H1 (cell line): Measurements from ENCODE around the gene CAPZB. TPM values are rescaled to one million over a fixed set of nuclear protein-coding genes. Genes with fewer than 3 reads are reported as not detected.

Experiments
- CTCF ChIA-PET: fragments of 300-600 bp; sonication (Branson Sonifier 250); formaldehyde crosslinking; loops from one replicate; lab custom pipeline; 2021; ENCODE audit not compliant: partially characterized antibody; lab: Charles Lee
- POLR2A ChIA-PET: fragments of 300-600 bp; sonication (Branson Sonifier 250); formaldehyde crosslinking; loops from one replicate; lab custom pipeline; 2021; ENCODE audit warnings: inconsistent platforms; ENCODE audit not compliant: partially characterized antibody; lab: Charles Lee
- DNase-seq, 2 experiments: peaks; one replicate each; pipeline versions ENCODE4 v3.0.0 to v3.0.0-alpha.2; 2010 to 2022; ENCODE audit warnings: low spot score in 2 of 2, low read depth in 1 of 2, mixed read lengths in 1 of 2
- FAIRE-seq: peaks from 2 replicates; lab custom pipeline; 2011; peaks lifted over from hg19 to GRCh38; lab: Jason Lieb, UNC
- H2AFZ ChIP-seq: 2 replicates; pipeline ENCODE4 v1.8.1; 2012; ENCODE audit warnings: low read length, inconsistent platforms
- H2AK5ac ChIP-seq: 2 replicates; pipeline ENCODE4 v1.6.1; 2013; ENCODE audit warnings: low read depth, low read length
- H2BK120ac ChIP-seq: replicated peaks from 2 replicates; pipeline ENCODE3; 2013; ENCODE audit warnings: low read depth, low read length, inconsistent platforms
- H2BK12ac ChIP-seq: 2 replicates; pipeline ENCODE4 v1.6.1; 2013; ENCODE audit warnings: low read depth, low read length
- H2BK15ac ChIP-seq: 2 replicates; pipeline ENCODE4 v1.6.1; 2013; ENCODE audit warnings: low read length
- H2BK20ac ChIP-seq: 2 replicates; pipeline ENCODE4 v1.6.1; 2013; ENCODE audit warnings: low read length
- H2BK5ac ChIP-seq: 2 replicates; pipeline ENCODE4 v1.6.1; 2013; ENCODE audit warnings: low read depth, low read length
- H3K14ac ChIP-seq: 2 replicates; pipeline ENCODE4 v1.6.1; 2013; ENCODE audit warnings: inconsistent platforms; ENCODE audit not compliant: insufficient read length
- H3K18ac ChIP-seq: 2 replicates; pipeline ENCODE4 v1.6.1; 2013; ENCODE audit warnings: low read length; ENCODE audit errors: extremely low read depth
- H3K23ac ChIP-seq: 2 replicates; pipeline ENCODE4 v1.6.1; 2013; ENCODE audit warnings: inconsistent platforms; ENCODE audit not compliant: insufficient read length
- H3K23me2 ChIP-seq: 2 replicates; pipeline ENCODE4 v1.6.1; 2013; ENCODE audit warnings: low read depth, low read length
- H3K27ac ChIP-seq: 2 replicates; pipeline ENCODE4 v1.6.1; 2011; ENCODE audit warnings: low read depth, low read length, inconsistent platforms
- H3K27me3 ChIP-seq, 4 experiments: replicated peaks in 1 of 4; 1 replicate in 1 of 4; 2 replicates in 3 of 4; pipeline versions ENCODE4 v1.6.1 to v1.8.1; 2011 to 2013; ENCODE audit warnings: low read length in 3 of 4, mild to moderate bottlenecking in 3 of 4, inconsistent platforms in 2 of 4, mixed read lengths in 2 of 4, moderate library complexity in 1 of 4; ENCODE audit not compliant: control insufficient read depth in 3 of 4, insufficient read depth in 3 of 4; ENCODE audit errors: extremely low read depth in 1 of 4
- H3K36me3 ChIP-seq, 4 experiments: 2 replicates each; pipeline versions ENCODE4 v1.6.1 to v1.8.1; 2011 to 2013; ENCODE audit warnings: mild to moderate bottlenecking in 4 of 4, low read length in 3 of 4, moderate library complexity in 2 of 4, control low read depth in 1 of 4, inconsistent platforms in 1 of 4; ENCODE audit not compliant: insufficient read depth in 4 of 4, control insufficient read depth in 2 of 4
- H3K4ac ChIP-seq: replicated peaks from 2 replicates; pipeline ENCODE3; 2013; ENCODE audit warnings: low read length, low read depth, mixed read lengths, inconsistent platforms; ENCODE audit not compliant: insufficient read length
- H3K4me1 ChIP-seq, 4 experiments: replicated peaks in 1 of 4; 1 replicate in 1 of 4; 2 replicates in 3 of 4; pipeline versions ENCODE4 v1.6.1 to v1.8.1; 2011 to 2013; ENCODE audit warnings: low read length in 3 of 4, inconsistent platforms in 2 of 4, mixed read lengths in 1 of 4; ENCODE audit not compliant: insufficient read depth in 4 of 4, control insufficient read depth in 3 of 4
- H3K4me2 ChIP-seq, 2 experiments: 2 replicates each; pipeline versions ENCODE4 v1.6.1 to v1.8.1; 2011 to 2013; ENCODE audit warnings: low read depth in 2 of 2, low read length in 2 of 2, control low read depth in 1 of 2, inconsistent platforms in 1 of 2, mild to moderate bottlenecking in 1 of 2; ENCODE audit not compliant: insufficient read depth in 1 of 2
- H3K4me3 ChIP-seq, 4 experiments: fragments of 200-600, 300-600 bp in 1 of 4; sonication (generic), shearing (Covaris generic), sonication (Bioruptor Twin) in 1 of 4; 2 replicates each; pipeline versions ENCODE4 v1.5.1 to v1.8.1; 2011 to 2016; ENCODE audit warnings: low read length in 4 of 4, low read depth in 3 of 4, control low read depth in 2 of 4, inconsistent platforms in 2 of 4, mild to moderate bottlenecking in 2 of 4, mixed read lengths in 1 of 4, moderate library complexity in 1 of 4; ENCODE audit not compliant: insufficient read depth in 2 of 4; ENCODE audit errors: extremely low read depth in 1 of 4
- H3K56ac ChIP-seq: replicated peaks from 2 replicates; pipeline ENCODE3; 2013; ENCODE audit warnings: low read depth, mild to moderate bottlenecking, mixed read lengths, low read length, inconsistent platforms; ENCODE audit not compliant: insufficient read length
- H3K79me1 ChIP-seq: 2 replicates; pipeline ENCODE4 v1.6.1; 2013; ENCODE audit warnings: low read depth, low read length, control low read depth
- H3K79me2 ChIP-seq, 2 experiments: 2 replicates each; pipeline versions ENCODE4 v1.6.1 to v1.8.1; 2012 to 2013; ENCODE audit warnings: low read length in 2 of 2, mild to moderate bottlenecking in 2 of 2, inconsistent platforms in 1 of 2; ENCODE audit not compliant: insufficient read depth in 2 of 2, control insufficient read depth in 1 of 2
- H3K9ac ChIP-seq, 4 experiments: replicated peaks in 1 of 4; 1 replicate in 1 of 4; 2 replicates in 3 of 4; pipeline versions ENCODE4 v1.6.1 to v1.8.1; 2011 to 2013; ENCODE audit warnings: low read depth in 3 of 4, low read length in 3 of 4, control low read depth in 2 of 4, mild to moderate bottlenecking in 2 of 4, moderate library complexity in 2 of 4, inconsistent platforms in 1 of 4; ENCODE audit errors: extremely low read depth in 1 of 4
- H3K9me3 ChIP-seq, 2 experiments: 2 replicates each; pipeline versions ENCODE4 v1.6.1 to v1.8.1; 2012 to 2013; ENCODE audit warnings: mild to moderate bottlenecking in 2 of 2, moderate library complexity in 2 of 2, control low read depth in 1 of 2, inconsistent platforms in 1 of 2, low read depth in 1 of 2, low read length in 1 of 2, mixed read lengths in 1 of 2; ENCODE audit not compliant: insufficient read depth in 2 of 2
- H4K20me1 ChIP-seq, 2 experiments: replicated peaks in 1 of 2; 2 replicates each; pipeline versions ENCODE3 to v1.8.1; 2011 to 2013; ENCODE audit warnings: inconsistent platforms in 2 of 2, low read length in 2 of 2, mild to moderate bottlenecking in 1 of 2; ENCODE audit not compliant: insufficient read depth in 2 of 2, control insufficient read depth in 1 of 2
- H4K5ac ChIP-seq: 2 replicates; pipeline ENCODE4 v1.6.1; 2013; ENCODE audit warnings: low read length, low read depth, mixed read lengths, inconsistent platforms; ENCODE audit not compliant: insufficient read length
- H4K8ac ChIP-seq: 2 replicates; pipeline ENCODE4 v1.8.0; 2013; ENCODE audit warnings: mild to moderate bottlenecking, moderate library complexity, low read length, inconsistent platforms; ENCODE audit not compliant: insufficient read depth; ENCODE audit errors: extremely low read depth
- H4K91ac ChIP-seq: replicated peaks from 2 replicates; pipeline ENCODE3; 2013; ENCODE audit warnings: low read length, mixed read lengths, inconsistent platforms; ENCODE audit not compliant: insufficient read length
- CBX5 ChIP-seq: fragments of 300-800, 300-1000 bp; sonication (generic); IDR thresholded peaks from 2 replicates; pipeline ENCODE4 v1.7.1; 2016; ENCODE audit warnings: antibody characterized with exemption, low read length, low read depth
- CHD1 ChIP-seq: IDR thresholded peaks from 2 replicates; pipeline ENCODE4 v1.6.1; 2012; ENCODE audit warnings: low read depth, low read length, improper control_type of control experiment
- CREB1 ChIP-seq: IDR thresholded peaks from 2 replicates; pipeline ENCODE4 v1.6.1; 2012; ENCODE audit warnings: inconsistent platforms
- CTBP2 ChIP-seq: IDR thresholded peaks from 2 replicates; pipeline ENCODE4 v1.7.0; 2011; ENCODE audit warnings: borderline replicate concordance, mild to moderate bottlenecking, moderate library complexity, mixed read lengths, low read length; ENCODE audit not compliant: insufficient read depth, insufficient read length
- EP300 ChIP-seq, 2 experiments: IDR thresholded peaks; 1 replicate in 1 of 2; 2 replicates in 1 of 2; pipeline ENCODE4 v1.6.1; 2011 to 2012; ENCODE audit warnings: low read depth in 2 of 2, low read length in 2 of 2, mild to moderate bottlenecking in 2 of 2, borderline replicate concordance in 1 of 2, inconsistent platforms in 1 of 2, moderate library complexity in 1 of 2
- FOSL1 ChIP-seq: IDR thresholded peaks from 2 replicates; pipeline ENCODE4 v1.6.1; 2011; ENCODE audit warnings: mild to moderate bottlenecking, low read depth, low read length, moderate library complexity; ENCODE audit not compliant: insufficient read depth
- PHF8 ChIP-seq: fragments of 200-600 bp; sonication (generic); conservative IDR thresholded peaks from 2 replicates; pipeline ENCODE4 v1.7.1; 2012; ENCODE audit warnings: low read depth, mild to moderate bottlenecking, inconsistent platforms, low read length, moderate library complexity
- POU5F1 ChIP-seq: IDR thresholded peaks from 2 replicates; pipeline ENCODE4 v1.6.1; 2011; ENCODE audit warnings: low read depth, mild to moderate bottlenecking, low read length, moderate library complexity
- RXRA ChIP-seq: IDR thresholded peaks from 2 replicates; pipeline ENCODE4 v1.6.1; 2011; ENCODE audit warnings: low read depth, mild to moderate bottlenecking, low read length, moderate library complexity; ENCODE audit not compliant: insufficient read depth
- SIX5 ChIP-seq: IDR thresholded peaks from 2 replicates; pipeline ENCODE4 v1.6.1; 2011; ENCODE audit warnings: mild to moderate bottlenecking, low read depth, low read length
- SP1 ChIP-seq: IDR thresholded peaks from 2 replicates; pipeline ENCODE4 v1.6.1; 2011; ENCODE audit warnings: low read depth, low read length
- TEAD4 ChIP-seq: IDR thresholded peaks from 2 replicates; pipeline ENCODE4 v1.6.1; 2012; ENCODE audit warnings: low read depth, low read length, inconsistent platforms, mixed read lengths
- ZNF274 ChIP-seq: IDR thresholded peaks from 2 replicates; pipeline ENCODE4 v1.7.0; 2012; ENCODE audit warnings: low read length, borderline replicate concordance; ENCODE audit errors: extremely low read depth
- WGBS, 2 experiments: shearing (Covaris generic) in 1 of 2; methylation state at CpG; one replicate each; pipeline versions ENCODE4 v1.1.6 to v1.1.7; 2013 to 2015; ENCODE audit warnings: low lambda C conversion rate in 2 of 2, mixed read lengths in 2 of 2, inconsistent platforms in 1 of 2, low coverage in 1 of 2, missing lambda C conversion rate in 1 of 2; ENCODE audit not compliant: insufficient replicate concordance in 2 of 2, insufficient coverage in 1 of 2, insufficient read length in 1 of 2; ENCODE audit errors: extremely low coverage in 1 of 2, missing lambda C conversion rate in 1 of 2; 5-methylcytosine and 5-hydroxymethylcytosine counted together
- polyA plus RNA-seq, 7 experiments: library from polyadenylated mRNA; depleted of rRNA in 3 of 7; stranded (reverse) in 5 of 7; unstranded in 2 of 7; fragments of >200 nt in 5 of 7; fragments of 200-250 nt in 2 of 7; gene quantifications; 1 replicate in 5 of 7; 2 replicates in 1 of 7; 4 replicates in 1 of 7; pipeline versions ENCODE4 v1.2.1 to v1.2.3, GENCODE V29; 2011 to 2013; ENCODE audit warnings: missing spikeins in 2 of 7, mixed read lengths in 2 of 7
- total RNA-seq: library from RNA; stranded (reverse); fragmentation: NEBNext Ultra II Directional; extraction: Animal tissue kit (Norgen Biotek cat#: 25700); gene quantifications from 2 replicates; pipeline ENCODE4 v1.2.1, GENCODE V29; 2021
- TF ChIP-seq, protein P1 (sequence below): IDR thresholded peaks from 2 replicates; pipeline ENCODE4 v1.6.1; 2011; ENCODE audit warnings: low read depth, mild to moderate bottlenecking, low read length; ENCODE audit not compliant: insufficient read depth

The CAPZB gene
- total and polyA plus RNA-seq, 2 of the 8 experiments (the other 6 are each of a cell fraction or from before 2014, with no cell fraction given): 162 to 371 TPM

DNA sequence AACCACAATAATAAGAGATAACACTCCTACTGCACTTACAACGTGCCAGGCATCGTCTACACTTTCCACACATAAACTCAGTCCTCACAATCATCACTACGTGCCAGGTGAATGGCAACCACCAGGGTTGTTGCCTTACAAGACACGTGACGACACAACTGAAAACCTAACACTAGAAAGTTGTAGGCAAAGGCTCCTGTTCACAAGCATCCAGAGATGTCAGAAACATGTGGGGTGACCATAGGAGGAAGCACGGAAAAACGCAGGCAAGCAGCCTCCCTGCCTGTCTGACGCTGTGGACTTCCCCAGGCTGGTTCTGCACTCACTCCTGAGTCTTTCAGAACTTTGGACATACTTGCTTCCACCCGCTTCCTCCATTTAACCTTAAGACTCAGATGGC, 7.0 kb downstream of the CAPZB start:
- Histone ChIP-seq H2BK20ac (no peak overlapping the region), H3K23me2 (peaks cover 2% of the 10 kb centered on the region; the same call in 1 of the 2 replicates), H2BK12ac (no peak overlapping the region), H2AFZ (no peak overlapping the region), H3K4me3 (no peak overlapping the region), H3K9ac (no peak overlapping the region; a peak in 1 of 7 replicates), H4K91ac (no peak overlapping the region), H3K27me3 (no peaks in the 10 kb centered on the region), H2BK15ac (no peak overlapping the region), H3K23ac (no peak overlapping the region), H2BK120ac (no peak overlapping the region), H2BK5ac (no peak overlapping the region), H2AK5ac (no peak overlapping the region), H3K27ac (no peak overlapping the region), H3K4me2 (no peak overlapping the region; a peak in 1 of 4 replicates), H3K36me3 (peaks cover 0 to 11% (median 0%) of the 10 kb centered on the region in 4 experiments; a peak in 2 of 8 replicates), H3K79me2 (peaks cover 73 to 99% of the 10 kb centered on the region in 2 experiments), H4K5ac (no peak overlapping the region), H4K8ac (no peak overlapping the region), H4K20me1 (peaks cover 59 to 71% of the 10 kb centered on the region in 2 experiments), H3K14ac (no peak overlapping the region), H3K9me3 (no peaks in the 10 kb centered on the region), H3K18ac (no peak overlapping the region), H3K79me1 (peaks cover 50% of the 10 kb centered on the region), H3K56ac (no peak overlapping the region), H3K4ac (no peak overlapping the region), H3K4me1 (peaks cover 23 to 44% (median 34%) of the 10 kb centered on the region in 4 experiments)
- FAIRE-seq: no peak
- DNase-seq: no peak
- ChIA-PET POLR2A (interaction anchor here (0.6 to 1.3 kb wide), 2 partner anchors 9 to 104 kb away, joined by 3 to 4 read pairs; no protein-coding TSS in a partner anchor), CTCF (interaction anchor here (1.1 to 8.6 kb wide), 5 partner anchors 9 to 104 kb away, joined by 3 to 53 read pairs (median 5); no protein-coding TSS in a partner anchor)
- 82% methylated on average over 9 of the region's 9 CpGs; no CpG with 5 or more reads in 1 of the 2 experiments for WGBS, 2 experiments
- TF ChIP-seq FOSL1: no peak
- no peak for TF ChIP-seq CREB1
- no peak for TF ChIP-seq RXRA
- TF ChIP-seq CHD1: no peak
- TF ChIP-seq CTBP2: no peak
- no peak for TF ChIP-seq TEAD4
- TF ChIP-seq POU5F1: no peak
- no peak for TF ChIP-seq EP300 (IDR thresholded peaks at IDR 0.05; ENCODE audit: borderline replicate concordance in 1 of 2, low read depth in 2 of 2, low read length in 2 of 2)
- TF ChIP-seq PHF8: no peak
- TF ChIP-seq, protein P1, sequence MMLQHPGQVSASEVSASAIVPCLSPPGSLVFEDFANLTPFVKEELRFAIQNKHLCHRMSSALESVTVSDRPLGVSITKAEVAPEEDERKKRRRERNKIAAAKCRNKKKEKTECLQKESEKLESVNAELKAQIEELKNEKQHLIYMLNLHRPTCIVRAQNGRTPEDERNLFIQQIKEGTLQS: no peak
- no peak for TF ChIP-seq CBX5
- no peak for TF ChIP-seq SP1
- no peak for TF ChIP-seq SIX5
- no peak for TF ChIP-seq ZNF274
